Activated CD8-positive, alpha-beta memory T cell treated with anti-CD3 and anti-CD28 coated beads for 1 hour (primary cell): Measurements from ENCODE around the gene ROBO4.

ENCODE experiments used
- DNase-seq, 2 donors: peaks; one replicate each; pipeline ENCODE4 v3.0.0-alpha.2; 2020; ENCODE audit warnings: low read depth in 1 of 2; ENCODE audit errors: extremely low read depth in 1 of 2

ROBO4 gene

GRCh38 chr11:124897674-124898262 is at the start of gene ROBO4:
Gene ROBO4 (minus strand): TSS chr11:124897865. CDS start chr11:124897795, 70 bp downstream.
- DNase-seq = no peak

- no peak for DNase-seq
Measured at GRCh38 chr11:124946735-124947141, 49.1 kb upstream of the ROBO4 start.

- no peak for DNase-seq
Measured at GRCh38 chr11:124945826-124946225, 48.2 kb upstream of the ROBO4 start.

GRCh38 chr11:124944565-124944964 is 46.9 kb upstream of the ROBO4 start:
- DNase-seq = no peak

GRCh38 chr11:124943741-124944140 is 46.1 kb upstream of the ROBO4 start:
- no peak for DNase-seq

GRCh38 chr11:124943254-124943616 is 45.6 kb upstream of the ROBO4 start:
- DNase-seq = no peak

- DNase-seq = no peak
Measured at GRCh38 chr11:124942466-124943253, 45.0 kb upstream of the ROBO4 start.

- DNase-seq = no peak
Measured at GRCh38 chr11:124941703-124942102, 44.0 kb upstream of the ROBO4 start.

- DNase-seq = no peak
Measured at GRCh38 chr11:124938970-124939369, 41.3 kb upstream of the ROBO4 start.

GRCh38 chr11:124938206-124938765 is 40.6 kb upstream of the ROBO4 start:
- DNase-seq = no peak

GRCh38 chr11:124937336-124937935 is 39.8 kb upstream of the ROBO4 start:
- no peak for DNase-seq

GRCh38 chr11:124935548-124936514 is 38.2 kb upstream of the ROBO4 start, which contains the start of gene HEPACAM:
Gene HEPACAM (minus strand): TSS chr11:124936047. CDS start chr11:124936006, 41 bp downstream.
- no peak for DNase-seq

GRCh38 chr11:124934862-124935547 is 37.3 kb upstream of the ROBO4 start:
- no peak for DNase-seq

GRCh38 chr11:124930799-124931198 is 33.1 kb upstream of the ROBO4 start:
- no peak for DNase-seq

- DNase-seq = no peak
Measured at GRCh38 chr11:124928942-124929665, 31.4 kb upstream of the ROBO4 start.

- no peak for DNase-seq
Measured at GRCh38 chr11:124923296-124923695, 25.6 kb upstream of the ROBO4 start.

- DNase-seq = no peak
Measured at GRCh38 chr11:124922831-124923230, 25.2 kb upstream of the ROBO4 start.

- DNase-seq = peak; percentile 50 to 66
Measured at GRCh38 chr11:124920870-124921609, 23.4 kb upstream of the ROBO4 start.

GRCh38 chr11:124920356-124920755 is 22.7 kb upstream of the ROBO4 start:
- DNase-seq = no peak
